GM21723 (cell line): ENCODE results near the gene PNMA8C.

Experiments used
- ATAC-seq: cut with Tn5 transposase; IDR thresholded peaks from one replicate; pipeline ENCODE4 v1.9.1; 2021; ENCODE audit warnings: mild to moderate bottlenecking, moderate library complexity; ENCODE audit not compliant: unreplicated experiment

PNMA8C gene

GRCh38 chr19:46428239-46429135 is at the start of gene PNMA8C:
Gene PNMA8C (minus strand): TSS chr19:46428936. CDS start chr19:46428359, 577 bp downstream.
- ATAC-seq: no peak

DNA sequence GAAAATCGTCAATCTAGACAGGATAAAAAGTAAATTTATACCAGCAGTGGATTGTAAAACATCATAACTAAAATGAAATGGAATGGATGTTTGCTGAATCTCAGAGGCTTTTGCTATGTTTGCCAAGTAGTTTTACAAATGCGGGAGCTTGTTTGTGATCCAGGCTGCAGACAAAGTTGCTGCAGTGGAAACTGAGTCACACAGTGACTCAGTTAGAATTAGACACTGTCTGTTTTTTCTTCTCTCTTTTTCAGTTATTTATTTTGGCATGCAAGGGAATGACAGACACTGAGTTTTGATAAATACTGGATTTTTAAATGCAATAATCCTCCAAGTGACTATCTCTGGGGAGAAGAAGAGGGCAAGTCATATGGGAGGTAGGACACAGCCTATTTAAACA is 47.2 kb upstream of the PNMA8C start:
- ATAC-seq: no peak

DNA sequence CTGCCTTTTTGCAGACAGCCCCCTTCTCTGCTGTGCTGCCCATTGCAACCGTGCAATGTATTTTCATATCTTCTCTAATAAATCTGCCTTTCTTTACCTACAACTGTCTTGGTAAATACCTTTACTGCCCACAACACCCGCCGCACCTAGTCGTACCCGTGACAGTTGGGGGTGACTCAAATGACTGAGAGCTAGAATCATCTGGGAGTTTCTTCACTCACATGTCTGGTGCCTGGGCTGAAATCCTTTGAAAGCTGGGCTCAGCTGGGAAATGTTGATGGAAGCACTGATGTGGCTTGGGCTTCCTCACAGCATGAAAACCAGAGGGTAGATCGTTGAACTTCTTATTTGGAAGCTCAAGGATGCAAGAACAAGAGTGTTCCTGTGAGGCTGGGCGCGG is 45.5 kb upstream of the PNMA8C start:
- ATAC-seq: no peak

DNA sequence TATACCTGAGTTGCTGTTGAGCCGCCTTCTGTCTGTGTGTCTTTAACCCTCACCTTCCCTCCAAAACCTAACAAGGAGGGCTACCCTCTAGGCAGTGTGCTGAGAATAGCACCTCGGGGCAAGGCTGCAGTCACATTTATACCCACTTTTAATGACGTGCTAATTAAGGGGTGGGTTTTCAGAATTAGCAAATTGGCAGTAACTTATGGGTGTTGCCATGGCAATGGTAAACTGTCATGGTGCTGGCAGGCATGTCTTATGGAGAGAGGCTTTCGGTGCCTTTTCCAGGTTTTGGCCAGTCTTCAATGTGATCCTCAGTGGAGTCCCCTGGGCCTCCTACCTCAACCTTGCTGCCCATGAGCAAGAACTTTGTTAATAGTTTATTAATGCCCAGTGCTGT is 43.9 kb upstream of the PNMA8C start:
- no peak for ATAC-seq

- no peak for ATAC-seq
Observed at GRCh38 chr19:46471811-46472543, 43.2 kb upstream of the PNMA8C start.

- no peak for ATAC-seq
Observed at GRCh38 chr19:46471116-46471733, 42.5 kb upstream of the PNMA8C start, which contains the start of gene PNMA8A. Gene PNMA8A (minus strand): TSS chr19:46471563. CDS start chr19:46471035, 528 bp downstream.

DNA sequence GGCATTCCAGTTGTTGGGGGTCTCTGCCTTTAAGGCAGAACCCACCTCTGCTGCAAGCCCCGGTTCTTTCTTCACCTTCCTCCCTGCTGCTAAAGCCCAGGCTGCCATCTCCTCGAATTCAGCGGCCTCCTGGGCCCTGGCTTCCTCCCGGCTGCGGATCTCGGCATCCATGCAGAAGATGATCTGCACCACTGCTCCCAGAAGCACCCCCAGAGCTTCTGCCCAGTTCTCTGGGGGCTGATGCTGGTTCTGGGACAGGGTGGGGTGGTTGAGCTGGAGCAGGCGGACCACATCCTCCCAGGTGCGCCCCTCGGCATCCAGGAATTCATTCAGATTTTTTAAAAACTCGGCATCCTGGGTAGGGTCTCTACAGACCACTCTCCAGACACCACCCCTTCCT is 41.6 kb upstream of the PNMA8C start:
- no peak for ATAC-seq

- ATAC-seq: no peak
Observed at GRCh38 chr19:46469541-46470185, 40.9 kb upstream of the PNMA8C start.

DNA sequence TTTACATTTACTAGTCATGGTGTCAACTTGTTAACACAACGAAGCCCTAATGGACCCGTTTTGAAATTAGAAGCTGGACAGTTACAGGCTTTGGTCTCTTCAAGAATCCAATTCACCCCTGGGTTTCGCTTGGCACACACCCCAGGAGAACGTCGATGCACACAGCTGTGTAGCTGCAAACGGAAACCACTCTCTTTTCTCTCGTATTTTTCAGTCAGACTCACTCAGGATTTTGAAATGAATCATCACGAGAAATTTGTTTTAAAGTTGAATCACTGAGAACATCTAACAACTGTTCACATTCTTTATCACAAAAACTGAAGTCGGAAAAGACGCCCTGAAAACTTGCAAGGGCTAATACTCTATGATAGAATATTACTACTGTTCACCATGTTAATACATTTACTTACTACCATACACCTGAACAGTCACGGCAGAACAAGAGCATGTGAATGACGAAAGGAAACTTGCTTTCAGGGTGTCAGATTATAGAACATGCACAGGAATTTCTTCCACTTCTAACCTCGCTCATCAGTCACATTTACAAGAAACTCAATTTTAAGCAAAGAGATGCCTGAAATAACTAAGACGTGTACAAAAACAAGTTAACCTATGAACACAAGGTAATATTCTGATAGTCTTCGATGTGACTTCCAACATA is 37.9 kb upstream of the PNMA8C start:
- ATAC-seq: peak; percentile 76

DNA sequence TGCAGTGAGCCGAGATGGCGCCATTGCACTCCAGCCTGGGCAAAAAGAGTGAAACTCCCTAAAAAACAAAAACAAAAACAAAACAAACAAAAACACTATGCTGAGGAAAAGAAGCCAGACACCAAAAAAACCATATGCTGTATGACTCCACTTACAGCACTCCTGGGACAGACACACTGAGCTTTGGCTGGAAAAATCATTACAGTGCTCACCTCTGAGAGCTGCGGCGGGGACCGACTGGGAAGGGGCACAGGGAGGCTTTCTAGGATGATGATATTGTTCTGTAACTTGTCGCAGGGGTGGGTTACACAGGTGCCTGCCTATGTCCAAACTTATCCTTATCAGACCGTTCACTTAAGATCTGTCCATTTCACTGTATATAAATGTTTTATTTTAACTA is 34.8 kb upstream of the PNMA8C start:
- ATAC-seq: no peak

DNA sequence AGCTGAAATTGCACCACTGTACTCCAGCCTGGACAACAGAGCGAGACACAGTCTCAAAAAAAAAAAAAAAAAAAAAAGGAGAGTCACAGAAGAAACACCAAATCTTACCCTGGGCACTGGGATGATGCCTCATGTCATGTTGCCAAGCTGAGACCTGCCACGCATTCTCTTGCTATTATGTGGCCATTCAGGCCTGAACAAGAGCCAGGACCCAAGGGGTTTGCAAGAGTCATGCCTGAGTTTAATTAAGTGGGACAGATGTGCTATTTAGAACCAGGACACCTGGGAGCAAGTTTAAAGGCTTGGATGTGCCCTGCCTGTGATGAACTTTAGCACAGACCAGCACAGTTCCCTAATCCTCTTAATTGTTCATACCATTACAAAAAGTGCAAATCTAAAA is 32.8 kb upstream of the PNMA8C start:
- ATAC-seq: no peak

- no peak for ATAC-seq
Observed at GRCh38 chr19:46460981-46461380, 32.2 kb upstream of the PNMA8C start.

DNA sequence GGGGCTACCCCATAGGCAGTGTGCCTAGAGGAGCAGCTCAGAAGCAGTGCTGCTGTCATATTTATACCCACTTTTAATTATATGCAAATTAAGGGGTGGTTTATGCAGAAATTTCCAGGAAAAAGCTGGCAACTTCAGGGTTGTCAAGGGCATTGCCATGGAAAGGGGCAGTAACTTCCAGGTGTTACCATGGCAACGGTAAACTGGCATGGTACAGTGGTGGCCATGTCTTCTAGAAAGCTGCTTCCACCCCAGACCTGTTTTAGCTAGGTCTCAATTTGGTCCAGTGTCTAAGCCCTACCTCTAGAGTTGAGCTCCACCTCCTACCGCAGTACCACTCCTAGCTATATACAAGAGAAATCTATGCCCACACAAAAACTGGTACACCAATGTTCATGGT is 31.3 kb upstream of the PNMA8C start:
- no peak for ATAC-seq

DNA sequence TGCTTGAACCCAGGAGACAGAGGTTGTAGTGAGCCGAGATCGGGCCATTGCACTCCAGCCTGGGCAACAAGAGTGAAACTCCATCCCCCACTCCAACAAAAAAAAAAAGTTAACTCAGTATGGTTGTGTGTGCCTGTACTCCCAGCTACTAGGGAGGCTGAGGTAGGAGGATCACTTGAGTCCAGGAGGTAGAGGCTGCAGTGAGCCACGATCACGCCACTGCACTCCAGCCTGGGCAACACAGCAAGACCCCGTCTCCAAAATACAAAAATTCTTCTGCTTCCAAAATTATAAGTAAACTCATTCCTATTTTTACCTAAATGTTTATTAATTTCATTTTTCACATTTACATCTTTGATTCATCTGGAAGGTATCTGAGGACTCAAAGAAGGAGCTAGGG is 28.2 kb upstream of the PNMA8C start:
- ATAC-seq: no peak

DNA sequence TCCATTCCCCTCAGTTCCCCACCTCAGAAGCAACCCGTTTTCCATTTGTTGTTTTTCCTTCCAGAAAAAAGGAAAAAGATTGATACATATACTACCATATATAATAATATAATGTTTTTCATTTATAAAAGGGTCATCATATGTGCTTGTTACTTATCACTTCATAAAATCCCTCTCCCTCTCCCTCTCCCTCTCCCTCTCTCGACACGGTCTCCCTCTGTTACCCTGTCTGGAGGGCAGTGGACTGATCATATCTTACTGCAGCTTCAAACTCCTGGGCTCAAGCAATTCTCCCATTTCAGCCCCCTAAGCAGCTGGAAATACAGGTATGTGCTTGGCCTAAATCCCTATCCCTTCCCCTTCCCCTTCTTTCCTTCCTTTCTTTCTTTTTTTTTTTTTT is 25.5 kb upstream of the PNMA8C start:
- ATAC-seq: no peak

GRCh38 chr19:46453661-46454060 is 24.9 kb upstream of the PNMA8C start:
- ATAC-seq: no peak

GRCh38 chr19:46452186-46452585 is 23.4 kb upstream of the PNMA8C start:
- ATAC-seq: no peak

DNA sequence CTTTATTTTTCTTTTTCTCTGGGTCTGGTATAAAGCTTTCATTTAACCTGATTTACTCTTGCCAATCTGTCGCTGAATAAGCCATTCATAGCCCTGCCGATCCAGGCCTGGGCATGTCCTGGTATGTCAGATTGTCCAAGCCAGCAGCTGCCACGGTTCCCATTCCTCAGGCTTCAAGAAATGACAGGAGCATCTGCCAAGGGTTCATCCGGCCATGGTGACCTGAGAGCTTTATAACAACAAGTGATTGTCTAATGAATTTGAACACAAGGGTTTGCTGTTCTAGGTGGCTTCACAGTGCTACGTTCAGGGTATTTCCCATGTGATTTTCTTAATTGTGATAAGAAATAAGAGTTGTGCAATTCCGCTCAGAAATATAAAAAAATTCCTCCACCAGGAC is 22.6 kb upstream of the PNMA8C start:
- no peak for ATAC-seq

- no peak for ATAC-seq
Observed at GRCh38 chr19:46450737-46451136, 22.0 kb upstream of the PNMA8C start.

GRCh38 chr19:46449228-46449627 is 20.5 kb upstream of the PNMA8C start:
- no peak for ATAC-seq

DNA sequence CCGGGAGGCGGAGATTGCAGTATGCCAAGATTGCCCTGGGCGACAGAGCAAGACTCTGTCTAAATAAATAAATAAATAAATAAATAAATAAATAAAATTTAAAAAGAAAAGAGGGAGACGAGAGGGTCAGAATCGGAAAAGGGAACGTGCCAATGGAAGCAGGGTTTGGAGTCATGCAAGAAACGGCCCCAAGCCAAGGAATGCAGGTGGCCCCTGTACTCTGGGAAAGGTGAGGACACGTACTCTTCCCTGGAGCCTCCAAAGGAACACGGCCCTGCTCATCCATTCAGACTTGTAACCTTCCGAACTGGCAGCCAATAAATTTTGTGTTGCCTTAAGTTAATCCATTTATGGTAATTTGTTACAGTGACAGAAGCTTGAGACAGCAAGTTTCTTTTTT is 19.9 kb upstream of the PNMA8C start:
- ATAC-seq: no peak
